Measurements from ENCODE around the gene FANCM. TPM values are rescaled to one million over a fixed set of nuclear protein-coding genes. Genes with fewer than 3 reads are reported as not detected.
"Not testable (repeated sequence)": the region's sequence is repeated elsewhere in the genome, so short reads cannot be mapped to it uniquely, and the experiment has no call there.

Gene FANCM
- polyA plus RNA-seq, 1 donor (not counting 4 experiments of a cell fraction or from before 2014, with no cell fraction given), result 6.0 TPM

DNA sequence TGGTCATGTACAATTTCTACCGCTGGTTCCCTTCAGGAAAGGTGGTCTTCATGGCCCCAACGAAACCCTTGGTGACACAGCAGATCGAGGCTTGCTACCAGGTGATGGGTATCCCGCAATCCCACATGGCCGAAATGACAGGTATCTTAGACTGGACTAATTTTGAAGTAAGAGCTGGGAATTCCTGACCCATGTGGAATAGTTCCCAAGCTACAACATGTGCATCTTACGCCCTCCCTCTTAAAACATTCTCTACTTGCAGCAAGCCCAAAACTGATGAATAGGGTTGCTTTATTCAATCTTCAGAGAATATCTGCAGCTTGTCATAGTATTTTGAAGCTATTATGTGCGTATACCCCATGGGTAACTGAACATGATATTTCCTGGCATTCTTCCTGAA is 669 bp downstream of the FANCM start:
- Histone ChIP-seq H3K9me3 (ENCODE audit: control insufficient read depth, low read depth, low read length) (no peaks in the 10 kb centered on the region), H3K4me2 (ENCODE audit: control insufficient read depth, extremely low read depth, insufficient read depth, low read depth, low read length) (peak overlapping the region; percentile 85), H3K27ac (ENCODE audit: control insufficient read depth, insufficient read depth, low read length) (peak overlapping the region; percentile 62), H3K4me1 (ENCODE audit: control insufficient read depth, extremely low read depth, insufficient read depth, low read length) (peaks cover 33% of the 10 kb centered on the region), H2AFZ (ENCODE audit: control insufficient read depth, low read length) (peak overlapping the region; percentile 99), H3K27me3 (ENCODE audit: control insufficient read depth, extremely low read depth, insufficient read depth, low read length) (no peaks in the 10 kb centered on the region), H3K79me2 (ENCODE audit: control insufficient read depth, insufficient read depth, low read length) (peaks cover 65% of the 10 kb centered on the region), H3K9ac (ENCODE audit: control insufficient read depth, extremely low read depth, insufficient read depth, low read length) (peak overlapping the region; percentile 72), H3K9me1 (ENCODE audit: control insufficient read depth, extremely low read depth, insufficient read depth, low read length) (no peaks in the 10 kb centered on the region), H3K4me3 (ENCODE audit: control insufficient read depth in 2 of 3, extremely low read depth in 1 of 3, insufficient read depth in 2 of 3, low read depth in 1 of 3, low read length in 3 of 3) (peak overlapping the region; percentile 52 to 83 (median 81)), H4K20me1 (ENCODE audit: control insufficient read depth, extremely low read depth, insufficient read depth, low read length) (no peaks in the 10 kb centered on the region), H3K36me3 (ENCODE audit: control insufficient read depth in 2 of 2, extremely low read depth in 1 of 2, insufficient read depth in 2 of 2, low read length in 2 of 2) (no peaks in the 10 kb centered on the region)
- dilution Hi-C loops (cut with MboI; ENCODE audit: extremely low pct_ligation_motif_present, low sequenced_read_pairs), result no loop called here
- DNase-seq (ENCODE audit: low read depth, low spot score) (no peak), FAIRE-seq (no peak)
- TF ChIP-seq EZH2 (IDR thresholded peaks at IDR 0.05; ENCODE audit: low read length), result no peak
- no peak for TF ChIP-seq CTCF (optimal IDR thresholded peaks at IDR 0.05 in 1 of 3, IDR thresholded peaks at IDR 0.05 in 1 of 3, conservative IDR thresholded peaks at IDR 0.05 in 1 of 3; ENCODE audit: extremely low read depth in 1 of 3, insufficient read depth in 2 of 3, low read length in 3 of 3)

DNA sequence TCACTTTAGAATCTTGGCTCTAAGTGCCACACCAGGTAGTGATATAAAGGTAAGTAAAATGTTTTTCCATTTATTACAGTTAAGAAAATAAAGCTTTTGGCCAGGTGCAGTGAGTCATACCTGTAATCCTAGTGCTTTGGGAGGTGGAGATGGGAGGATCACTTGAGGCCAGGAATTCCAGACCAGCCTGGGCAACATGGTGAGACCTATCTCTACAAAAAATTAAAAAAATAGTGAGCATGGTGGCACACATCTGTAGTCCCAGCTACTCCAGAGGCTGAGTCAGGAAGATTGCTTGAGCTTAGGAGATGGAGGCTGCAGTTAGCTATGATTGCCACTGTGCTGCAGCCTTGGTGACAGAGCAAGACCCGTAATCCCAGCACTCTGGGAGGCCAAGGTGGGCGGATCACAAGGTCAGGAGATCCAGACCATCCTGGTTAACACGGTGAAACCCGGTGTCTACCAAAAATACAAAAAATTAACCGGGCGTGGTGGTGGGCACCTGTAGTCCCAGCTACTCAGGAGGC is 5.0 kb downstream of the FANCM start:
- no peak overlapping the region for H3K27ac ChIP-seq (ENCODE audit: control insufficient read depth, insufficient read depth, low read length)
- DNase-seq (ENCODE audit: low read depth, low spot score) (no peak), FAIRE-seq (no peak)
- TF ChIP-seq EZH2 (IDR thresholded peaks at IDR 0.05; ENCODE audit: low read length), result no peak
- TF ChIP-seq CTCF (optimal IDR thresholded peaks at IDR 0.05 in 1 of 3, IDR thresholded peaks at IDR 0.05 in 1 of 3, conservative IDR thresholded peaks at IDR 0.05 in 1 of 3; ENCODE audit: extremely low read depth in 1 of 3, insufficient read depth in 2 of 3, low read length in 3 of 3), result no peak
- no peaks in the 10 kb centered on the region for H3K27me3 ChIP-seq (ENCODE audit: control insufficient read depth, extremely low read depth, insufficient read depth, low read length)
- no peak overlapping the region for H2AFZ ChIP-seq (ENCODE audit: control insufficient read depth, low read length)
- no peaks in the 10 kb centered on the region for H4K20me1 ChIP-seq (ENCODE audit: control insufficient read depth, extremely low read depth, insufficient read depth, low read length)
- peaks cover 26% of the 10 kb centered on the region for H3K4me1 ChIP-seq (ENCODE audit: control insufficient read depth, extremely low read depth, insufficient read depth, low read length)
- H3K4me2 ChIP-seq (ENCODE audit: control insufficient read depth, extremely low read depth, insufficient read depth, low read depth, low read length), result peak overlapping the region; percentile 5
- no peaks in the 10 kb centered on the region for H3K9me1 ChIP-seq (ENCODE audit: control insufficient read depth, extremely low read depth, insufficient read depth, low read length)
- no peak overlapping the region for H3K4me3 ChIP-seq (ENCODE audit: control insufficient read depth in 2 of 3, extremely low read depth in 1 of 3, insufficient read depth in 2 of 3, low read depth in 1 of 3, low read length in 3 of 3)
- dilution Hi-C loops (cut with MboI; ENCODE audit: extremely low pct_ligation_motif_present, low sequenced_read_pairs), result no loop called here
- H3K79me2 ChIP-seq (ENCODE audit: control insufficient read depth, insufficient read depth, low read length), result peaks cover 46% of the 10 kb centered on the region
- no peak overlapping the region for H3K9ac ChIP-seq (ENCODE audit: control insufficient read depth, extremely low read depth, insufficient read depth, low read length)
- no peaks in the 10 kb centered on the region for H3K36me3 ChIP-seq (ENCODE audit: control insufficient read depth in 2 of 2, extremely low read depth in 1 of 2, insufficient read depth in 2 of 2, low read length in 2 of 2)
- H3K9me3 ChIP-seq (ENCODE audit: control insufficient read depth, low read depth, low read length), result no peaks in the 10 kb centered on the region

DNA sequence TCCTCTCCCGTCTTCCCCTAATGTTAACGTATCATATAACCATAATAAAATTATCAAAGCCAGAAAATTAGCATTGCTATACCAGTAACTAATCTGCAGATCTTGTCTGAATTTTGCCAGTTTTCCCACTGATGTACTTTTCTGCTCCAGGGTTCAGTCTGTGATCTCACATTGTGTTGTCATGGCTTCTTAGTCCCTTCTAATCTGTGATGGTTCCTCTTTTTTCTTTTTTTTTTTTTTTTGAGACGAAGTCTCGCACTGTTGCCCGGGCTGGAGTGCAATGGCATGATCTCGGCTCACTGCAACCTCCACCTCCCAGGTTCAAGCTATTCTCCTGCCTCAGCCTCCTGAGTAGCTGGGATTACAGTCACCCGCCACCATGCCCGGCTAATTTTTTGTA is 6.4 kb downstream of the FANCM start:
- Histone ChIP-seq H3K4me1 (ENCODE audit: control insufficient read depth, extremely low read depth, insufficient read depth, low read length) (peaks cover 24% of the 10 kb centered on the region), H3K79me2 (ENCODE audit: control insufficient read depth, insufficient read depth, low read length) (peaks cover 35% of the 10 kb centered on the region)
- FAIRE-seq; H3K36me3 ChIP-seq (ENCODE audit: control insufficient read depth in 2 of 2, extremely low read depth in 1 of 2, insufficient read depth in 2 of 2, low read length in 2 of 2); H3K4me3 ChIP-seq (ENCODE audit: control insufficient read depth in 2 of 3, extremely low read depth in 1 of 3, insufficient read depth in 2 of 3, low read depth in 1 of 3, low read length in 3 of 3); H3K9ac ChIP-seq (ENCODE audit: control insufficient read depth, extremely low read depth, insufficient read depth, low read length); dilution Hi-C loops (cut with MboI; ENCODE audit: extremely low pct_ligation_motif_present, low sequenced_read_pairs); H2AFZ ChIP-seq (ENCODE audit: control insufficient read depth, low read length); H3K27me3 ChIP-seq (ENCODE audit: control insufficient read depth, extremely low read depth, insufficient read depth, low read length); H4K20me1 ChIP-seq (ENCODE audit: control insufficient read depth, extremely low read depth, insufficient read depth, low read length); DNase-seq (ENCODE audit: low read depth, low spot score); H3K4me2 ChIP-seq (ENCODE audit: control insufficient read depth, extremely low read depth, insufficient read depth, low read depth, low read length); H3K9me1 ChIP-seq (ENCODE audit: control insufficient read depth, extremely low read depth, insufficient read depth, low read length); H3K27ac ChIP-seq (ENCODE audit: control insufficient read depth, insufficient read depth, low read length); H3K9me3 ChIP-seq (ENCODE audit: control insufficient read depth, low read depth, low read length): not testable (repeated sequence)

Measured in keratinocyte (primary cell).